Kidney epithelial cell (primary cell): ENCODE results near the gene TBXA2R. TPM values are rescaled to one million over a fixed set of nuclear protein-coding genes. Genes with fewer than 3 reads are reported as not detected.

Experiments used
- DNase-seq: peaks from one replicate; pipeline ENCODE4 v3.0.0-alpha.2; 2010; ENCODE audit warnings: low read depth
- H3K27me3 ChIP-seq: 2 replicates; pipeline ENCODE4 v1.6.0; 2011; ENCODE audit warnings: low read length; ENCODE audit not compliant: control insufficient read depth, insufficient read depth
- H3K36me3 ChIP-seq: 2 replicates; pipeline ENCODE4 v1.5.1; 2011; ENCODE audit warnings: low read length; ENCODE audit not compliant: control insufficient read depth, insufficient read depth
- H3K4me3 ChIP-seq: 2 replicates; pipeline ENCODE4 v1.5.1; 2011; ENCODE audit warnings: low read depth, mild to moderate bottlenecking, control low read depth, low read length
- CTCF ChIP-seq: IDR thresholded peaks from 2 replicates; pipeline ENCODE4 v1.5.1; 2011; ENCODE audit warnings: mild to moderate bottlenecking, moderate library complexity, low read length, control low read depth, inconsistent platforms; ENCODE audit not compliant: insufficient read depth, poor library complexity, severe bottlenecking
- total RNA-seq: library from RNA; depleted of rRNA; stranded (reverse); fragments of >200 nt; gene quantifications from 2 replicates; pipeline ENCODE4 v1.2.3, GENCODE V29; 2015

Gene TBXA2R
- total RNA-seq, 1 donor from 2014 or later, result 0.04 TPM

GRCh38 chr19:3618811-3619630, 12.3 kb upstream of the TBXA2R start:
- H3K36me3 ChIP-seq, result no peaks in the 10 kb centered on the region
- no peak for DNase-seq
- H3K4me3 ChIP-seq, result no peak overlapping the region
- TF ChIP-seq CTCF, result no peak
- no peaks in the 10 kb centered on the region for H3K27me3 ChIP-seq

DNA sequence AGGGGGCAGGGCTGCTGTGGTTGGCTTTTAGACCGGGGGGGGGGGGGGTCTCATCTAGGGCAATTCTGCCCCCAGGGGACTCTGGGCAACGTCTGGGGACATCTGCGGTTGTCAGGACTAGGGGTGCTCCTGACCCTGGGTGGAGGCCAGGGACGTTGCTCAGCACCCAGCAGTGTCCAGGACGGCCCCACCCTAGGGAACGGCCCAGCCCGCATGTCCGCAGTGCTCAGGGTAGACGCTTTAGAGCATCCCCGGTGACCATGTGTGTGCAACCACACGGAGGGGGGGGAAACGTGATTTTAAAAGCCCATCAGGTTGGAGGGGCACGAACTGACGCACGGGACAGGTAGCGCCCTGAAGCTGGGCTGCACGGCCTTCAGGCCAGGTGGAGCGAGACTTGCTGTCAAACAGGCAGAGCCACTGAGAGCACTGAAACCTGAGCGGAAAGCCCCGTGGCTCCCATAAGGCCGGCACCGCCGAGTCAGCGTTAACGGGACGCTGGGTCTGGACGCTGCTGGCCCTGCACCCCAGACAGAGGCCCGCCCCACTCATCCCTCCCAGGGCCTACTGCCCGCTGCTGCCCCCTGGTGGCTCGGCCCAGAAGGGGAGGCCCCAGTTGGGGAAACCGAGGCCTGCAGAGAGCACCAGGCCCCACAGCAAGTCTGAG, 11.6 kb upstream of the TBXA2R start:
- Histone ChIP-seq H3K36me3 (no peaks in the 10 kb centered on the region), H3K4me3 (no peak overlapping the region), H3K27me3 (no peaks in the 10 kb centered on the region)
- DNase-seq, result no peak
- peak; percentile 96 for TF ChIP-seq CTCF

DNA sequence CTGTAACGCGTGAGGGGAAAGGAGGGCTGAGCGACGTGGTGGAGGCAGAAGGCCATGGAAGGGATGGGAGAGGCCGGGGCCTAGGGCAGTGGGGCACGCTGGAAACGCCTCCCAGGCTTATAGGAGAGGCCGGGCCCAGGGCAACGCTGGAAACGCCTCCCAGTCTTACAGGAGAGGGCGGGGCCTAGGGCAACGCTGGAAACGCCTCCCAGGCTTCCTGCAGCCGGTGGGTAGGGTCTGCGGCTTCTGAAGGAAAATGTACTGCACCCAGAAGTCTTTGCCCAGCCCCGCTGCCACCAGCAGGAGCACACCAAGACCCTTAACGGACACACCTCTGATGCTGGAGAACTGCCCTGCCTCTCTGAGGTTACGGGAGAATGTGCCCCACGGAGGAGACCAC, 10.8 kb upstream of the TBXA2R start:
- Histone ChIP-seq H3K27me3 (no peaks in the 10 kb centered on the region), H3K36me3 (no peaks in the 10 kb centered on the region), H3K4me3 (no peak overlapping the region)
- no peak for TF ChIP-seq CTCF
- no peak for DNase-seq

DNA sequence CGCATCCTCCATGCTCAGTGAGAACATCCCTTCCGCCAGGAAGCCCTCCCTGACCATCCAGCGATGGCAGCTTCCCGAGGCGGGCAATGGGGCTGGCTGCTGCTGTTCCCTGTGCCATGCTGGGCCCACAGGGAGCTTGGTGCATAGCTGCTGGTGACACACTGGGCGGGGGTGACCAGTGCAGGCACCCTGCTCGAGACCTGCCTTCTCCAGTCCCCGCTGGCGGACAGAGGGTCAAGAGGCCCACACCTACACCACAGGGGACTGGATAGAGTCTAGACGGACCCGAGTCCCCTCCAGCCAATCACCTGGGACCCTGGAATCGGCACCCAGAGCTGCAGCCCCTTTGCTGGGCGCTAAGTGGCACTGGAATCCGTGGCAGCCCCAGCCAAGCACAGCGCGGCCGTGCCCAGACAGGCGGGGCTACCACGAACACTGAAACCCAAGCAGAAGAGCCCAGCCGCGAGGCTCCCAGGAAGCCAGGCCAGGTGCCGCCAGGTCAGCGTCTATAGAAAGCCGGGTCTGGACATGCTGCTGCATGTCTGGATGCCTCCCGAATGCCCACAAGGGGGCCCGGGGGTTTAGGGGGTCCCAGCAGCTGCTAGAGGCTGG, 9.0 kb upstream of the TBXA2R start:
- Histone ChIP-seq H3K36me3 (no peaks in the 10 kb centered on the region), H3K4me3 (no peak overlapping the region), H3K27me3 (no peaks in the 10 kb centered on the region)
- DNase-seq, result no peak
- TF ChIP-seq CTCF, result no peak

DNA sequence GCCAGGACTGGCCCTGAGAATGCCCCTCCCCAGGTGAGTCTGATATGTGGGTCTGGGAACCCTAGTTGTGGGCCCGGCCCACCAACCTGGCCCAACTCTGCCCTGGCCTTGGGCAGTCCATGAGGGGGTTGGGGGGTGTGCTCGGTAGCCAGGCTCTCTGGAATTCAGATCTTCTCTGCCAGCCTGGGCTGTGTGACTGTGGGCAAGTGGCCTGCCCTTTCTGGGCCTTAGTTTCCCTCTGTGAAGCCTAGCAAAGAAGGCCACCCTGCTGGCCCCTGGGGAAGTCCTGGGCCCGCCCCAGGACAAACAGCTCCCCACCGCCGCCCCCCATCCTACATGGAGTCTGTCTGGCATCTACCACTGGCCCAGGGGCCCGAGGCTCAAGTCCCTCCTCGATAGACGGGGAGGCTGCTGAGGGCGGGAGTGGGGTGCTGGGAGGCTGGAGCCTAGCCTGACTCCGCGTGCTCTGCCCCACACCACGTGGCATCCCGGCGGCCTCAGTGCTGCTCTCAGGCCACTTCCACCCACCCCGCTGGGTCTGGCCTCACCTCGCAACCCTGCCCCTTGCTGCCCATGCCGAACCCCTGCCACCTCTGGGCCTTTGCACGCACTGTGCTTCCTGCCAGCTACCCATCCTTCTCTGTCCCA, 8.3 kb upstream of the TBXA2R start:
- DNase-seq, result no peak
- H3K27me3 ChIP-seq, result no peaks in the 10 kb centered on the region
- no peak overlapping the region for H3K4me3 ChIP-seq
- no peaks in the 10 kb centered on the region for H3K36me3 ChIP-seq
- no peak for TF ChIP-seq CTCF
